GM21717 (cell line): Measurements from ENCODE around the gene RABGGTA.
"Not testable (repeated sequence)": the region's sequence is repeated elsewhere in the genome, so short reads cannot be mapped to it uniquely, and the experiment has no call there.

Source experiments
- ATAC-seq: cut with Tn5 transposase; IDR thresholded peaks from one replicate; pipeline ENCODE4 v1.9.1; 2021; ENCODE audit warnings: mild to moderate bottlenecking, moderate library complexity; ENCODE audit not compliant: unreplicated experiment

Gene RABGGTA

DNA sequence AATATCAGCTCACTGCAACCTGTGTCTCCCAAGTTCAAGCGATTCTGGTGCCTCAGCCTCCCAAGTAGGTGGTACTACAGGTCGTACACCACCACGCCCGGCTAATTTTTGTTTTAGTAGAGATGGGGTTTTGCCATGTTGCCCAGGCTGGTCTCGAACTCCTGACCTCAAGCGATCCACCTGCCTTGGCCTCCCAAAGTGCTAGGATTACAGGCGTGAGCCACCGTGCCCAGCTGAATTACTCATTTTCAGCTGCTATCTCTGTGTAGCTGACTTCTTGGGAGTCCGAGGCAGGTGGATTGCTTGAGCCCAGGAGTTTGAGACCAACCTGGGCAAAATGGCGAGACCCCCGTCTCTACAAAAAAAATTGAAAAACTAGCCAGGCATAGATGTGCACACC, 26.0 kb downstream of the RABGGTA start:
- ATAC-seq: not testable (repeated sequence)

DNA sequence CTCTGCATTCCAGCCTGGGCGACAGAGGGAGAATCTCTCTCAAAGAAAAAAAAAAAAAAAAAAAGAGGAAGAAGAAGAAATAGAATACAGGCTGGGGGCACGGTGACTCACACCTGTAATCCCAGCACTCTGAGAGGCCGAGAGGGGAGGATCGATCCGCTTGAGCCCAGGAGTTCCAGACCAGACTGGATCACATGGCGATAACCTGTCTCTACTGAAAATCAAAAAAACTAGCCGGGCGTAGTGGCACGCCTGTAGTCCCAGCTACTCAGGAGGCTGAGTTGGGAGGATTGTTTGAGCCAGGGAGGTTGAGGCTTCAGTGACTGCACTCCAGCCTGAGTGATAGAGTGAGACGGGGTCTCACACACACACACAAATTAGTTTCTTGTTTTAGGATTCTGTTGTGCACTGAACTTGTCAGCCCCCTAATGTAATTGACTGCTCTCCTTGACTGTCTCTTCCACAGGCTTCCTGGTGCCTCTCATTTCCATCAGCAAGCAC, 28.0 kb downstream of the RABGGTA start:
- no peak for ATAC-seq

DNA sequence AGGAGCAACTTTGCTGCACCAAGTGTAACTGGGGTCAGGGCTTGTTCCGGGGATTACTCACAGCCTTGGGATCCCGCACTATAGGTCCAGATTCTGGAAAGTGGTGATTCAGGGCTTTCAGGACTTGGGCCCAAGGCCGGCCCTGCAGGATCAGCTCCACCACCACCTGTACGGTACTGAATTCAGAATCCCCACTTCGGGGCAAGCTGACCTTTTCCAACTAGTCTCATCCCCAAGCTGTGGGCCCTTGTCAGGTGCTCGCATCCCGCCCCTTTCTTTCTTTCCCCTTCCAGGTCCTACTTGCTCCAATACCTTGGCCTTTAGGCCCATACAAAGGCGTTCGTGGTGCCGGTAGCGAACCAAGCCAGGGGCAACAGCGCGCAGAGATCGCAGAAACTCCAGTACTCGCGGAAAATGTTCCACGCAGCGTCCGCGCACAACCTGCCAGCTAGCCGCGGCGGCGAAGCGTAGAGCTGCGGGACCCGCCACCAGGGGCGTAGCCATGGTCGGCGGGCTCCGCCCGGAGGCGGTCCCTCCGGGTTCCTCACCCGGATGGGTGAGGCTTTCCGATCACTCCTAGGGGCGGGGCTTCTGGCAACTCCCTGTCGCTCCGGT, 29.5 kb downstream of the RABGGTA start:
- peak; percentile 77 for ATAC-seq

DNA sequence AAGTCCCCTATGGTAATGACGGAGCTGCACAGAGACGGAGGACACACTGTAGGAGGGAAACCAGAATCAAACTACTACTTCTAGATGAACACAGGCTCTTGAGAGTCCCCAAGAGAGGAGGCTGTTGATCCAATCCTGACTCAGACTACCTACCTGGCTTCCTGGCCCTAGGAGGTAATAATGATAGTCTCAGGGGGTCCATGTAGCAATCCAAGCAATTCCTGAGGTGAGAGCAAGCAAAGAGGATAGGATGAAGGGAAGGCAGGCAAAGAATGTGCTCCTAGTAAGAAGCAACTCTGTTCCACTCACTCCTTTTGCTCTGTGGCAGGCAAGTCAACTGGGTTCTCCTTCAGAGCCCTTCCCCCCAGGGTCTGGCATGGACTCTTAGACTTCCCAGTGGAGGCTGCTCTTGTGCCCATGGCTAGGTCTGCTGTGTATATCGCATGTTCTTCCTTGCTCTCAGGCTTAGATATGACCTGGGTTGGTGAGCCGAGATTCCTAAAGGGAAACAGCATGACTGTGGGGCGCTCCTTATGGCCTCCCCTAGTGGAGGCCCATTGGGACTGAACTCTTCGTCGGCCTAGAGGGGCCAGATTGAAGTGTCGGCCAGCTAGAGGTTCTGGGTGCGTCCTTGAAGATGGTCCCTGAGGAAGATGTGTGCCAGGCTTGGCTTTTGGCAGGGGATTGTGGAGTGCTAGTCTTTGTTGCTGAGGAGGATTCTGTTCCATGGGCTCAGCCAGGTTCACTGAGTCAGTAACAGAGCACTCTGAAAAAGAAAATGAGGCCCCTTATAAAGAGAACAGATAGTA, 31.1 kb downstream of the RABGGTA start:
- no peak for ATAC-seq

DNA sequence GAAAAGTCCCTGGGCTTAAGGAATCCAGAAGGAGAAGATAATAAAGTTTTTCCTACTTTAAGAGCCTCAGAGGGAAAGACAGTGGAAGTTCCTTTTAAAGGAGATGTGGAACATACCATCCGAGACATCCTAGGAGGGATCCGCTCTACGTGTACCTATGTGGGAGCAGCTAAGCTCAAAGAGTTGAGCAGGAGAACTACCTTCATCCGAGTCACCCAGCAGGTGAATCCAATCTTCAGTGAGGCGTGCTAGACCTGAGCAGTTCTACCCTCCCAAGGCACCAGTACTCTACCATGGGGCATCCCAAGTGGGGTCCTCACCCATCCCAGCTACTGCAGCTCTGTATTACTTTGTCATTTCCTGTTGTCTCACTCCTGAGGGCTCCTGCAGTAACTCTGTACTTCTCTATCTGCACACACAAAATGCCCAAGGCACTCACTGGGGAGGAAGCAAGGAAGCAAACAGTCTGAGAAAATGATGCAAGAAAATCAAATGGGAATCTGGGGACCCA, 32.8 kb downstream of the RABGGTA start:
- ATAC-seq: no peak

DNA sequence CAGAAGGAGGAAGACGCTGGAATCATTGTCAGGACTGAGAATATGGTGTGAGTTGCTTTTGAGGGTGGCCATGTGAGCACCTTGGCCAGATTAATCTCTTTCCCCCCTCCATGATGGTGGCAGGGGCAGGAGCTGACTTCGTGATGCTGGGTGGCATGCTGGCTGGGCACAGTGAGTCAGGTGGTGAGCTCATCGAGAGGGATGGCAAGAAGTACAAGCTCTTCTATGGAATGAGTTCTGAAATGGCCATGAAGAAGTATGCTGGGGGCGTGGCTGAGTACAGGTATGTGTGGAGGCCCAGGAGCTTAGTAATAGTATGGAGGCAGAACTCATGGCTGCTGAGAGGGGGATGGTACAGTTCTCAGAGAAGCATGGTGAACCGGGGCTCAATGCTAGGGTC, 33.3 kb downstream of the RABGGTA start:
- no peak for ATAC-seq

DNA sequence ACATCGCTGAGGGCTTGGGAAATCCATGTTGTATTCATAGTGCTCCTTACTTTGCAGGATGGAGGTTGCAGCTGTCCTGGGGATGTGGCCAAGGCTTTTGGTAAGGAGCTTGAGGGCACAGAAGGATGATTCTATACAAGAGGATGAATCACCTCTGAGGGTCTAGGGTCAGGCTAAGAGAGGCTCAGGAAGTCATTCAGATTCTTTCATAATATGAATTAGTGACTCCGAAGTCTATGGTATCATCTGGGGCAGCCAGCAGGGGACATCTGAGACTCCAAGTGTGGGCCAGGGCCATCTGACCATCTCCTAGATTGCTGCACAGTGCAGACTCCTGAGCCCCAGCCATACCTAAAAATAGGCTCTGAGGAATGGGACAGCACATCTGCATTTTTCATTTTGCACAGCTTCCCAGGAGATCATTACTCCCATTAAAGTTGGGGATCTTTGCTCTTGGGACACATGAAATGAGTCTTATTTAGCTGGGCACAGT, 33.9 kb downstream of the RABGGTA start:
- ATAC-seq: no peak

DNA sequence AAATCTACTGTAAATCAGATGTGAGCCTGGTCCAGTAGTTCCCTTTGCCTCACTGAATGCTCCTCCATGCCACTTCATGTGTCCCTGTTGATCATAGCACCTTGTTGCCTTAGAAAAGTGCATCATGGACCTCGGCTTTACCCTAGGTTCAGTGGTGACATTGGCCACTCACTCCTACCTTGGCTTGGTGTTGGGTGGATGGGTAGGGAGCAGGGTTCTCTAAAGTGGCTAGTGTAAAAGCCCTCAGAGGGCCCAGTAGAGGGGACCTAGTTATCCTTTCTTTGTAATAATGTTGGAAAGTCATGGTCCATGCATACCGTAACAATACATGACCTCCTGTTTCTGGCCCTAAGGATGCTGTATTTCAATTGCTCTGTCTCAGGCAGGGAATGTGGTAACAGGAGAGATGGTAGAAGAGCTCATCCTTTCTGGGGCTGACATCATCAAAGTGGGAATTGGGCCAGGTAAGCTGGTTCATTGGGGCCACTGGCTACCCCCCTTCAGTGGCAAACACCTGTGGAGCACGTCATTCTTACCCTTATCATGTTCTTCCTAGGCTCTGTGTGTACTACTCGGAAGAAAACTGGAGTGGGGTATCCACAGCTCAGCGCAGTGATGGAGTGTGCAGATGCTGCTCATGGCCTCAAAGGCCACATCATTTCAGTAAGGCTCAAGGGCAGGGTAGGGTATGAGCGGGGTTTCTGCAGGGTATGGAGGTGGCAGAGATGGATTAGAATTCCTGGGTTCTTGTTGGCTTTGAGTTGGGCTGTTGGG, 34.5 kb downstream of the RABGGTA start:
- ATAC-seq: no peak

DNA sequence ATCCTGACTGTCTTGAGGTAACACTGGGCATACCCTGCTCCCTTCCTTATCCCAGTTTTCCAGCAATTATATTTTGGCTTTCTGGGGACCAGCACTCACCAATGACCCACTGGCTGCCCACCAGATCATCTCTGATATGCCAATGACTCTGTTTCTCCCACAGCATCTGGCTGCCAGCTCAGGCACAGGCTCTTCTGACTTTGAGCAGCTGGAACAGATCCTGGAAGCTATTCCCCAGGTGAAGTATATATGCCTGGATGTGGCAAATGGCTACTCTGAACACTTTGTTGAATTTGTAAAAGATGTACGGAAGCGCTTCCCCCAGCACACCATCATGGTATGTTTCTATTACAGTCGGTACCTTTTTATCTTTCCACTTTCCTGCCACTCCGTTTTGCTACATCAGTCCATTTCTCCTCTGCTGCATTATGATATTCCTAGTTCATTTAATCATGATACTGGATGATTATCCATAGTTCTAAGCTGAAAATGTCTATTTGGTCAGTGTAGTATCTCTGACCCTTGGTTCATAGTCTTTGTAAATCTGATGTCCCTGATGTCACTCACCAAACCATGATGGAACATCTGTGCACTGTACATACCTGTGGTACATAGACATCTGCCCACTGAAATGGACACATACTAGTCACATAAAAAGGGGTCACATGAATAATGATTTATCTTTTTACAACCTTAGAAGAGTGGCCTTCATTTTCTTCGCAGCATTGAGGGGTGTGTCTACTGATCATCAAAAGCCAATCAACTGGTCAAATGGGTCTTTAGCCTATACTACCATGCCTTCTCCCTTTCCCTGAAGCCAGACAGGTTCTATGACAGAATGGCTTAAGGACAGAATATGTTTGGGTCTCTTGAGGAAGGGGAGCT, 35.4 kb downstream of the RABGGTA start:
- no peak for ATAC-seq

DNA sequence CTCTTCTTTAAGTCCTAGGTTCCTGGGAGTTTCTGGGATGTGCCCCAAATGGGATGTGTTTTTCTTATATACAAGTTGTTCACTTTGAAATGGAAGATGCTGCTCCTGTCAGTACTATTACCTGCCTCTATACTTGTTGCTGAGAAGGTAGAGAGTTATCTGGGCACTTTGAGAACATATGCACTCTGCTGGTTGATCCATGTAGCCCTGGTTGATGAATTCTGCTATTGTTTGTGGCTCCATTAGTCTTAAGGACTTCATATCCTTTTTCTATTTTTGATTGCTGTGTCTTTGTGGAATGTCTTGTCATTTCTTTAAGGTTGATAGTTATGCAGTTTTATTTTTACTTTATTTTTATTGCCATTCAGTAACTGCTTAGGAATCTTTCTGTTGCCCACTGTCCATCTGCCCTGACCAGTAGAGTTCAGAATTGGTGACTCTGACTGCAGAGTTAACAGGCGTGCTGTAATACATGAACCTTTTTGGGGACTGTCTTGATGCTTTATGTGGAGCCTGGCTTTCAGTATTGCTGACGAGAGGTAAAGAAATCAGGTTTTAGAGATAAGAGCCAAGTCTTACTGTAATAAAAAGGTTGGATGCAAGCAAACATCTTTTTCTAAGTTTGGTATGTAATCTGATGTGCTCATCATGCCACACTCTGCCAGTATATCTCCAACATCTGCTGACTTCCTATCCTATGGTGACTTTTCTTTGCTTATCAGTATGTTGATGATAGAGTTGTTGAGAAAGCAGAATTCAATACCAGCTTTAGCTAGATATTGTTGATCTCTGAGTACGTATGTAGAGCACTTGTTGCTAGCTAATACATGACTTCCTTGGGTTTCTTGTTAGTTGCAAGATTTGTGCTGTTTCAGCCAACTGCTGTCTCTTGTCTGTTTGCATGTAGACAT, 37.0 kb downstream of the RABGGTA start:
- no peak for ATAC-seq

DNA sequence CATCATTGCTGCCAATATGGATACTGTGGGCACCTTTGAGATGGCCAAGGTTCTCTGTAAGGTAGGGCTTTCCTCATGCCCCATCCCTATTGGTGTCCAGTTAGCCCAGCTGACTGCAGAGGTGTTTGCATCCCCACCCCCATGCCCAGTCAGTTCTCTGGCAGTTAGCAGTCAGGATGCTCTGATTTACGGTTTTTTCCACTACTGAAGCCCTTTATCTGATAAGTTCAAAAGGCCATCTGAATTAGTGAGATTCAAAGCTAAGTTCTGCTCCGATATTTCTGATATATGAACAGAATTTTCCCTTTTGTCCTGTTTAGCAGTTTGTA, 37.9 kb downstream of the RABGGTA start:
- no peak for ATAC-seq

DNA sequence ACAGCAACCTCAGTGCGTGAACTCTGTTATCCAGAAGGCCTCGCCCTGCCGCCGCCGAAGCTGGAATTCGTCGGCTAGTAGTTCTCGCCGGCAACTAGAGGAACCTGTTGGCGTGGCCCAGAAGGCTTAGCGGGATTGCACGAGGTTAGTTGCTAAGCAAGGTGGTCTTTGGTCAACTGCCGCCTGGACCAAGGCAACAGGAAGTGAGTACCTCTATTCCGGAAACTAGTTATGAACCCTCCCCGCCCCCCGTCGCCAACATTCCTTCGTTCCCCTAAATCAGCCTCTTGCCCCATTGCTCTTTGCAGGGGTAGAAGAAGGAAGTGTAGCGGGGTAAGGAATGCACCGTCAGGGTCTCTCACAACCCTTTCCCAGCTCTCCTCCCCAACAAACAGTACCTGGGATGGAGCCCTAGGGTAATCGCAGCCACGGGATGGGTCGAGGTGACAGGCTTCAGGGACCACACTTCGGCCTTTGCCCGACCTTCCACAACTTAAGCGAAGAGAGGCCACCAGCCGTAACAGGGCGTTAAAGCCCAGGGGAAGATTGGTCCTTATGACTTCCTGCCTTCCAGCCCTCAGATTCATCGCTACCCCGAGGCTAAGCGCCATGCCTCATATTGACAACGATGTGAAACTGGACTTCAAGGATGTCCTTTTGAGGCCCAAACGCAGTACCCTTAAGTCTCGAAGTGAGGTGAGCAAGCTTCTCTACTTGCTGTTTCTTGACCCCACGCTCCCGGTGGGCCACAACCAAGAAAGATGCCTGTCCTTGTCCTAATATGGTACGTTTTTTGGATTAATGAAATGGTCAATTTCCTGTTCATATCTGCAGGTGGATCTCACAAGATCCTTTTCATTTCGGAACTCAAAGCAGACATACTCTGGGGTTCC, 38.5 kb downstream of the RABGGTA start, which contains the start of gene GMPR2:
Gene GMPR2 (plus strand): TSS at position 285 of the 893 bp plus-strand sequence. CDS start 325 bp downstream, at position 610.
- peak; percentile 47 for ATAC-seq

DNA sequence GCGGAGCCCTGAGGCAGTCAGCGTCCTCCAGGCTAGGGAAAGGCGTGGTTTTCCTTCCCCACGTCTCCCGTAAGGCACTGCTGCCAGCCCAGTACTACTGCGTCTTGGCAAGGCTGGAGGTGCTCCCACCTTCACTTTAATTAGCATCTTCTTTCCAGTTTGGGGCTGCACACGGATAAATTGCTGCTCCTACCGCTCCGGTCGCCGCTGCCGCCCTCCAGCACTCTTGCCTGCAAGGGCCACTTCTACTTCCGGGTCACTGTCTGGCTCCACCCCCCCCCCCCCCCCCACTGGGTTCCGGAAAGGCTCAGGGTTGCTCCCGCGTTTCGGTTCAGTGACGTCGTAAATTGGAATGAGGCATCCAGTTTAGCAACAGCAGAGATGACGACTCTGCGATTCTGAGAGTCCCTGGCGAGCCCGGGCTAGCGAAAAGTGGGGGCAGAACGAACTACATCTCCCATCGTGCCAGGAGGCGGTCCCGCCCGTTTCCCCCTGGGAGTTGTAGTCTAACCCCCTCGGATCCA, 39.2 kb downstream of the RABGGTA start, which contains the start of gene NEDD8:
Gene NEDD8 (minus strand): TSS at position 247 of the 524 bp plus-strand sequence. CDS start 100 bp downstream, at position 147.
- ATAC-seq: peak; percentile 64

DNA sequence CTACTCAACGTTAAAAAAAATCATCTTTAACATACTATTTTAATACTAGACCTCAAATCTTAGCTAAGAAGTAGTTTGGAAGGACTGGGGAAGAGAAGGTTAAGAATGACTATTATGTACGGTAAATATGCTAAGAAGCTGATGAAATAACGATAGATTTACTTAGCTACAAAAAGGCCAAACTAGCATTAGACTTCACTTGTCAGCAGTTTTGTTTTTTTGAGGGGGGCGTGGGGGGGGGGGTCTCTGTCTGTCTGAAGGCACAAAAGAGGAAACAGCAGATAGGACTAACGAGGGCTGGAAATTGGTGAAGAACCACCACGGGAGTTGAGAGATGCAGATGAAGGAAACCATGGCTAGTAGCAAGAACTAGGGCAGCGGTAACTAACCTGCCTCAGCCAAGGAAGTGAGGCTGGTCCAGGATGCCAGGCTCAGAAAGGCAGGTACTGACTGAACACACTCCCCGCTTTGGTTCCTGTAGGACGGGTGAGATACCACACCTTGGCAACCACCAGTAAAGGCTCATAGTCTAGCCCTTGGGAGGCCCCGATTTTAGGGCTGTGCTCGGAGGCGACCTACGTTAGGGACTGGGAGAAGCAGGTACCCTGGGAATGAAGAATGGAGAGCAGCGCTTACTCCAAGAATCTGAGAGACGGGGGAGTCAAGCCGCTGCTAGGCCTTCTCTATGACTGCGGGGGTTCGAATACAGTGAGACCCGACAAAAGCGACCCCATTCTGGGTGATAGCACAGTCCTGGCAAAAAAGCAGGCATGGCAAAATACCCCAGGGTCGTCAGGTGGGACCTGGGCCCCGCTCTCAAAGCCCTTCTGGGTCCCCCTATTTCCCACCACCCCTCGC, 39.9 kb downstream of the RABGGTA start:
- peak; percentile 13 for ATAC-seq

DNA sequence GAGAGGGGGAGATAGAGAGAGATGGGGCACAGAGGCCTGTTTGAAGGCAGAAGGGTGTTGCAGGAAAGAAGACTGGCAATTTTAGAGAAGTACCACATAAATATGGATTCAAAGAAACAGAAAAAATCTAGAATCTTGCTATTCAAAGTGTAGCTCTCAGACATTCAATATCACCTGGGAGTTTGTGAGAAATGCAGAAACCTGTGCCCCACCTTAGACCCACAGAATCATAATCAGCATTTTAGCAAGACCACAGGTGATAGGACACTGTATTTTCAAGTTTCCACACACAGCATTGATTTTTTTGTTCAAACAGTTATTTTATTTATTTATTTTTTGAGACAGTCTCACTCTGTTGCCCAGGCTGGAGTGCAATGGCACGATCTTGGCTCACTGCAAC, 42.5 kb downstream of the RABGGTA start:
- no peak for ATAC-seq

DNA sequence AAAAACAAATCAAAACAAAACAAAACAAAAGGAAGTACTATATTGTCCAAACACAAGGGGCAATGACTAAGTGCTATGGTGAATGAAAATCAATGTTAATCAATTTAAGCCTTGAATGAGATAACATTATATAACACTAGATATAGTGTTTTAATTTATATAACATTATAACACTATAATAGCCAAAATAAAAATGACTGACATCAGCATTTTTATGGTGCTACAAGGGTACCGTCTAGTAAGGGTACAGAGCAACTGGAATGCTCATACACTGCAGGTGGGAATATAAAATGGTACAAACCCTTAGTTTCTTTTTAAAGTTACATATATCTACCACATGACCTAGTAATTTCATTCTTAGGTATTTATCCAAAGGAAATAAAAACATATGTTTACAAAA, 44.9 kb downstream of the RABGGTA start:
- ATAC-seq: no peak

DNA sequence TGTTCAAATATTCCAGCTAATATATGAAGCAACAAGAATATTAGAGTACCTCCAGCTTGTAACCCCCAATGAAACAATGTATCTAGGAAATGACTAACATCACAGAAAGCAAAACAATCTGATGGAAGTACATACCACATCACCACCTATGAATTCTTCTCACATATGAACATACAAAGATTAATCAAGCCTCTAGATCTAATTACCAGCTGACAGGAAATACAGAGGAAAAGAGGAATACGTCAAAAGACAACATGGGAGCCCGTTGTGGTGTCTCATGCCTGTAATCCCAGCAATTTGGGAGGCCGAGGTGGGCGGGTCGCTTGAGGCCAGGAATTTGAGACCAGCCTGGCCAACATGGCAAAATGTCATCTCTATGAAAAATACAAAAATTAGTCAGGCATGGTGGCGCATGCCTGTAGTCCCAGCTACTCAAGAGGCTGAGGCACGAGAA, 46.8 kb downstream of the RABGGTA start:
- no peak for ATAC-seq
